MM.1S (cell line): ENCODE measurements around the gene AREL1.

ENCODE experiments used
- DNase-seq: peaks from one replicate; pipeline ENCODE4 v3.0.0-alpha.2; 2015
- H2AFZ ChIP-seq: fragments of 300-600 bp; sonication (generic); 2 replicates; pipeline ENCODE4 v1.6.0; 2016; ENCODE audit warnings: antibody characterized with exemption, low read length
- H3F3A ChIP-seq: fragments of 300-600 bp; sonication (generic); 2 replicates; pipeline ENCODE4 v1.6.1; 2016; ENCODE audit warnings: mild to moderate bottlenecking, antibody characterized with exemption, low read length, moderate library complexity, mixed read lengths; ENCODE audit not compliant: insufficient read depth
- H3K27ac ChIP-seq: fragments of 300-600 bp; sonication (generic); 2 replicates; pipeline ENCODE4 v1.5.1; 2016; ENCODE audit warnings: mild to moderate bottlenecking, low read length
- H3K27me3 ChIP-seq: fragments of 300-600 bp; sonication (generic); replicated peaks from 2 replicates; pipeline ENCODE4 v1.6.0; 2016; ENCODE audit warnings: low read length; ENCODE audit not compliant: insufficient read depth
- H3K36me3 ChIP-seq: fragments of 300-600 bp; sonication (generic); replicated peaks from 2 replicates; pipeline ENCODE4 v1.6.1; 2016; ENCODE audit warnings: mild to moderate bottlenecking, low read length, mixed read lengths; ENCODE audit not compliant: insufficient read depth
- H3K4me1 ChIP-seq: fragments of 300-600 bp; sonication (generic); 2 replicates; pipeline ENCODE4 v1.6.1; 2016; ENCODE audit warnings: low read length, mixed read lengths
- H3K4me2 ChIP-seq: fragments of 300-600 bp; sonication (generic); 2 replicates; pipeline ENCODE4 v1.6.0; 2016; ENCODE audit warnings: low read depth, low read length
- H3K4me3 ChIP-seq: fragments of 300-600 bp; sonication (generic); 2 replicates; pipeline ENCODE4 v1.5.1; 2016; ENCODE audit warnings: low read length, mixed read lengths
- H3K79me2 ChIP-seq: fragments of 300-600 bp; sonication (generic); 2 replicates; pipeline ENCODE4 v1.6.1; 2016; ENCODE audit warnings: mixed run types, low read length, mixed read lengths
- H3K9ac ChIP-seq: fragments of 300-600 bp; sonication (generic); 2 replicates; pipeline ENCODE4 v1.6.1; 2016; ENCODE audit warnings: low read length, mixed read lengths
- H3K9me2 ChIP-seq: fragments of 300-600 bp; sonication (generic); replicated peaks from 2 replicates; pipeline ENCODE4 v1.6.1; 2016; ENCODE audit warnings: mild to moderate bottlenecking, low read length, mixed read lengths; ENCODE audit not compliant: insufficient read depth
- H3K9me3 ChIP-seq: fragments of 300-600 bp; sonication (generic); replicated peaks from 2 replicates; pipeline ENCODE4 v1.6.1; 2016; ENCODE audit warnings: mild to moderate bottlenecking, low read length, mixed read lengths; ENCODE audit not compliant: insufficient read depth
- H4K20me1 ChIP-seq: fragments of 300-600 bp; sonication (generic); 2 replicates; pipeline ENCODE4 v1.6.1; 2016; ENCODE audit warnings: mild to moderate bottlenecking, low read length, moderate library complexity, mixed read lengths; ENCODE audit not compliant: insufficient read depth
- EZH2 ChIP-seq: fragments of 300-600 bp; sonication (generic); optimal IDR thresholded peaks from 2 replicates; pipeline ENCODE3; 2017; ENCODE audit warnings: low read depth, mild to moderate bottlenecking, antibody characterized with exemption, low read length, mixed read lengths
- EZH2phosphoT487 ChIP-seq: fragments of 300-600 bp; sonication (generic); IDR thresholded peaks from 2 replicates; pipeline ENCODE4 v1.6.1; 2018; ENCODE audit warnings: antibody characterized with exemption, low read length
- TF ChIP-seq, protein P1 (sequence below): fragments of 300-600 bp; sonication (generic); IDR thresholded peaks from 2 replicates; pipeline ENCODE4 v1.5.1; 2016; ENCODE audit warnings: antibody characterized with exemption, low read length, mixed read lengths

The AREL1 gene

DNA sequence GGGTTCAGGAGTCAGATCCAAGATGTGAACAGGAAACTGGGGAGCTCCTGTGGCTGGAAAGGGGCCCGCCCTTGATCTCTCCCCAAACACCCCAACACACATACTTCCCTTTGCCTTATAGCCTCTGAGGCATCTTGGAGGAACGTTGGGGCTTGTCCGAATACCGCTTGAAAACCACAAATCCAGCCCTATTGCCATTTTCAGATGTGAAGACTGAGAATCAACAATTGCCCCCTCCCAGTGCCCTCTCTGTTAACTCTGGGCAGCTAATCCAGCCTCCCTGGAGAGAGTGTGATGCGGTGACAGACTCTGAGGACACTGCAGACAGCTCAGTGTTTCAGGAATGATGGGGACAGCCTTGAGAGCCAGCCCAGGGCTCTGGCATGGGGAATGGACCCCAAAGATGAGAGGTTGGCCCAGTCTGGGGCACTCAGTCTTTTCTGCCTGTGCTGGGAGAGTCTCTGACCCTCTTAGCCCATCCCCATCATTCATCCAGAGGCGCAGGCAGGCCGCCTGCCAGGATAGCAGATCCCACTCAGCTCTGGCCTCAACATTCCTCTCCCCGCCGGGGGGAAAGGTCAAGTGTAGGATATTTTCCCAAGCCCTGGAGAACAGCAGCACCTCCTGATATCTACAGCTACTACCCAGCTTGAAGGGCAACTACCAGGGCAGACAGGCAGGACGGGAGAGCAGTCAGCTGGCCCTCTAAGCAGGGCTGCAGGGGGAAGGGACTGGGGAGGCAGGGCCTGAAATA is 76.3 kb downstream of the AREL1 start:
- no peaks in the 10 kb centered on the region for H3K79me2 ChIP-seq
- no peak overlapping the region for H3K27ac ChIP-seq
- no peaks in the 10 kb centered on the region for H3K4me1 ChIP-seq
- H3K27me3 ChIP-seq, result no peaks in the 10 kb centered on the region
- no peaks in the 10 kb centered on the region for H4K20me1 ChIP-seq
- no peak overlapping the region for H3K9ac ChIP-seq
- no peak overlapping the region for H3K4me2 ChIP-seq
- no peaks in the 10 kb centered on the region for H3K9me2 ChIP-seq
- TF ChIP-seq, protein P1, sequence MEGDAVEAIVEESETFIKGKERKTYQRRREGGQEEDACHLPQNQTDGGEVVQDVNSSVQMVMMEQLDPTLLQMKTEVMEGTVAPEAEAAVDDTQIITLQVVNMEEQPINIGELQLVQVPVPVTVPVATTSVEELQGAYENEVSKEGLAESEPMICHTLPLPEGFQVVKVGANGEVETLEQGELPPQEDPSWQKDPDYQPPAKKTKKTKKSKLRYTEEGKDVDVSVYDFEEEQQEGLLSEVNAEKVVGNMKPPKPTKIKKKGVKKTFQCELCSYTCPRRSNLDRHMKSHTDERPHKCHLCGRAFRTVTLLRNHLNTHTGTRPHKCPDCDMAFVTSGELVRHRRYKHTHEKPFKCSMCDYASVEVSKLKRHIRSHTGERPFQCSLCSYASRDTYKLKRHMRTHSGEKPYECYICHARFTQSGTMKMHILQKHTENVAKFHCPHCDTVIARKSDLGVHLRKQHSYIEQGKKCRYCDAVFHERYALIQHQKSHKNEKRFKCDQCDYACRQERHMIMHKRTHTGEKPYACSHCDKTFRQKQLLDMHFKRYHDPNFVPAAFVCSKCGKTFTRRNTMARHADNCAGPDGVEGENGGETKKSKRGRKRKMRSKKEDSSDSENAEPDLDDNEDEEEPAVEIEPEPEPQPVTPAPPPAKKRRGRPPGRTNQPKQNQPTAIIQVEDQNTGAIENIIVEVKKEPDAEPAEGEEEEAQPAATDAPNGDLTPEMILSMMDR, result no peak
- no peak for TF ChIP-seq EZH2
- no peak for TF ChIP-seq EZH2phosphoT487
- H3F3A ChIP-seq, result no peaks in the 10 kb centered on the region
- H3K36me3 ChIP-seq, result no peaks in the 10 kb centered on the region
- no peaks in the 10 kb centered on the region for H3K9me3 ChIP-seq
- no peak overlapping the region for H3K4me3 ChIP-seq
- DNase-seq, result no peak
- no peak overlapping the region for H2AFZ ChIP-seq

DNA sequence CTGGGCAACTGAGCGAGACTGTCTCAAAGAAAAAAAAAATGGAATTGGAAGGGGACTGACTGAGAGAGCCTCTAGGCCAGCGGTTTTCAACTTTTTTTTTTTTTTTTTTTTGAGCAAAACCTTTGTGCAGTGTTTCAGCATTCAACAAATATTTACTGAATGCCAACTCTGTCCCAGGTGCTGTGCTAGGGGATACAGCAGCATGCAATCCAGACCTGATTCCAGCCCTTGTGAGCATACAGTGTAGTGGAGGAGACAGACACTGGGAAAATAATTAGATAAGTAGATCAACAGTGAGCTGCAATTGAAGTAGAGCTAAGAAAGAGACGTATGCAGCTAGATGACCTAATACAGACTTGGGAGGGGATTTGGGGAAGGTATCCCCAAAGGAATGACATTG is 77.0 kb downstream of the AREL1 start:
- H3F3A ChIP-seq, result no peaks in the 10 kb centered on the region
- no peaks in the 10 kb centered on the region for H3K9me3 ChIP-seq
- H3K4me2 ChIP-seq, result no peak overlapping the region
- no peak overlapping the region for H3K4me3 ChIP-seq
- no peaks in the 10 kb centered on the region for H4K20me1 ChIP-seq
- DNase-seq, result no peak
- TF ChIP-seq, protein P1, result no peak
- TF ChIP-seq EZH2phosphoT487, result no peak
- TF ChIP-seq EZH2, result no peak
- no peak overlapping the region for H3K27ac ChIP-seq
- H3K9me2 ChIP-seq, result no peaks in the 10 kb centered on the region
- H3K36me3 ChIP-seq, result no peaks in the 10 kb centered on the region
- H3K79me2 ChIP-seq, result no peaks in the 10 kb centered on the region
- H2AFZ ChIP-seq, result no peak overlapping the region
- no peaks in the 10 kb centered on the region for H3K27me3 ChIP-seq
- H3K4me1 ChIP-seq, result no peaks in the 10 kb centered on the region
- H3K9ac ChIP-seq, result no peak overlapping the region

DNA sequence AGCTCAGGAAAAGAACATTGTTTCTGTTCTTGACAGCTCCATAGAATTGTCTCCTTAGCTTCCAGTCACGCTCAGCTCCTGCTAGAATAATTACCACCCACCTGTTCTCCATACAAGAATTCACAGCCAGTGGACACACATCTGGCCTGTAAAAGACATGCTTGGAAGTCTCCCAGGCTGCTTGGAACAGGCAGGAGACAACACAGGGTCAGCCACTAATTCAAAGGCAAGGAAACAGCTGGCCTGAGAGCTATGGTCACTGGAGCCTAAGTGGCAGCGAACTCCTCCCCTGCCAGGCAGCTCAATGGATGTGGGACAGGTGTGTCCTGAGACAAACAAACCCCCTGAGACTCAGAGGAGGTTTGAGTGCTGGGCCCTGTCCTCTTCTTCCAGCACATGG is 77.9 kb downstream of the AREL1 start:
- TF ChIP-seq EZH2, result no peak
- TF ChIP-seq EZH2phosphoT487, result no peak
- TF ChIP-seq, protein P1, result no peak
- H2AFZ ChIP-seq, result no peak overlapping the region
- no peak overlapping the region for H3K9ac ChIP-seq
- no peaks in the 10 kb centered on the region for H4K20me1 ChIP-seq
- no peak overlapping the region for H3K4me2 ChIP-seq
- no peaks in the 10 kb centered on the region for H3K9me3 ChIP-seq
- H3K9me2 ChIP-seq, result no peaks in the 10 kb centered on the region
- no peaks in the 10 kb centered on the region for H3K4me1 ChIP-seq
- no peak overlapping the region for H3K27ac ChIP-seq
- no peaks in the 10 kb centered on the region for H3F3A ChIP-seq
- no peak overlapping the region for H3K4me3 ChIP-seq
- no peaks in the 10 kb centered on the region for H3K36me3 ChIP-seq
- no peak for DNase-seq
- no peaks in the 10 kb centered on the region for H3K27me3 ChIP-seq
- no peaks in the 10 kb centered on the region for H3K79me2 ChIP-seq
